ENCODE measurements around the gene RHOU.

GRCh38 chr1:228765168-228765946 is 30.1 kb downstream of the RHOU start:
- TF ChIP-seq CTCF (IDR thresholded peaks at IDR 0.05; ENCODE audit: insufficient read depth, low read length, poor library complexity, severe bottlenecking): no peak
- no peak for TF ChIP-seq EZH2phosphoT487 (conservative IDR thresholded peaks at IDR 0.05; ENCODE audit: low read length)

Measured in SU-DHL-6 (cell line).